SU-DHL-6 (cell line): Measurements from ENCODE around the gene LRRK1.

ENCODE experiments used
- H2AFZ ChIP-seq: fragments of 200-600 bp; sonication (generic); 2 replicates; pipeline ENCODE4 v1.6.1; 2014; ENCODE audit warnings: low read depth, mild to moderate bottlenecking, moderate library complexity, mixed read lengths, antibody characterized with exemption, low read length; ENCODE audit not compliant: severe bottlenecking
- H3F3A ChIP-seq: fragments of 200-600 bp; shearing (Covaris generic); 2 replicates; pipeline ENCODE4 v1.6.0; 2016; ENCODE audit warnings: antibody characterized with exemption, mild to moderate bottlenecking; ENCODE audit not compliant: insufficient read depth
- H3K27ac ChIP-seq: fragments of 200-600 bp; sonication (generic); 2 replicates; pipeline ENCODE4 v1.5.1; 2016; ENCODE audit warnings: low read depth, mild to moderate bottlenecking, low read length, moderate library complexity, mixed read lengths
- H3K27me3 ChIP-seq: fragments of 200-600 bp; sonication (generic), shearing (Covaris generic); 2 replicates; pipeline ENCODE4 v1.6.0; 2014; ENCODE audit warnings: mild to moderate bottlenecking, low read length
- H3K36me3 ChIP-seq: fragments of 200-600 bp; sonication (generic); 2 replicates; pipeline ENCODE4 v1.6.1; 2014; ENCODE audit warnings: mild to moderate bottlenecking, low read length, mixed read lengths
- H3K4me2 ChIP-seq: fragments of 300-600, 200-600 bp; shearing (Covaris generic), sonication (generic); 2 replicates; pipeline ENCODE4 v1.6.0; 2014; ENCODE audit warnings: low read length, low read depth, mild to moderate bottlenecking; ENCODE audit not compliant: poor library complexity, severe bottlenecking
- H3K4me3 ChIP-seq: fragments of 200-600 bp; sonication (generic); 2 replicates; pipeline ENCODE4 v1.5.1; 2014; ENCODE audit warnings: antibody characterized with exemption, low read length, mild to moderate bottlenecking, mixed read lengths; ENCODE audit not compliant: insufficient read depth, poor library complexity, severe bottlenecking
- H3K79me2 ChIP-seq: fragments of 200-600 bp; sonication (generic); 2 replicates; pipeline ENCODE4 v1.6.1; 2014; ENCODE audit warnings: mild to moderate bottlenecking, low read length, moderate library complexity; ENCODE audit not compliant: insufficient read depth
- H3K9ac ChIP-seq: fragments of 200-600 bp; sonication (generic); 2 replicates; pipeline ENCODE4 v1.7.0; 2014; ENCODE audit warnings: mild to moderate bottlenecking, low read length
- H3K9me2 ChIP-seq: fragments of 200-600 bp; sonication (generic); replicated peaks from 2 replicates; pipeline ENCODE4 v1.6.1; 2014; ENCODE audit warnings: low read length; ENCODE audit not compliant: insufficient read depth
- H3K9me3 ChIP-seq: fragments of 200-600 bp; sonication (generic); 2 replicates; pipeline ENCODE4 v1.6.1; 2014; ENCODE audit warnings: low read length, mixed read lengths; ENCODE audit not compliant: insufficient read depth
- H4K20me1 ChIP-seq: fragments of 200-600 bp; sonication (generic); 2 replicates; pipeline ENCODE4 v1.6.1; 2014; ENCODE audit warnings: low read depth, mild to moderate bottlenecking, antibody characterized with exemption, low read length, moderate library complexity, mixed read lengths
- EZH2phosphoT487 ChIP-seq: fragments of 200-600 bp; sonication (generic), shearing (Covaris generic); conservative IDR thresholded peaks from 2 replicates; pipeline ENCODE4 v1.6.1; 2018; ENCODE audit warnings: mild to moderate bottlenecking, antibody characterized with exemption, low read length, moderate library complexity, mixed read lengths
- TF ChIP-seq, protein P1 (sequence below): fragments of 200-600 bp; sonication (generic); IDR thresholded peaks from one replicate; pipeline ENCODE4 v1.5.1; 2017; ENCODE audit warnings: antibody characterized with exemption, mild to moderate bottlenecking, low read length, moderate library complexity; ENCODE audit not compliant: insufficient read depth, poor library complexity, severe bottlenecking

Gene LRRK1

DNA sequence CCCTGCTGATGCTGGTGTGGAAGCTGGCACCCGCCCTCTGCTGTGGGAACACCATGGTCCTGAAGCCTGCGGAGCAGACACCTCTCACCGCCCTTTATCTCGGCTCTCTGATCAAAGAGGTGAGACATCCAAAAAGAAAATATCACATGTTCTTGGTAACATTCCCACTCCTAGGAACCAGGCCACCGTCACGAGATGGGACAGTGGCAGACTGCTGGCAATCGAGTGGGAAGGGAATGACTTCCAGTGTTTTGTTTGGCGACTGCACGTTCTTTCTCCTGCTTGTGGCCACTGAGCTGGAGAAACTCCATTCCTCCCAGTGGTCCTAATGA, 25.2 kb upstream of the LRRK1 start:
- H2AFZ ChIP-seq, result no peak overlapping the region
- no peak overlapping the region for H3K27ac ChIP-seq
- no peaks in the 10 kb centered on the region for H3K9me2 ChIP-seq
- no peak overlapping the region for H3K9ac ChIP-seq
- H3K36me3 ChIP-seq, result no peaks in the 10 kb centered on the region
- TF ChIP-seq, protein P1, sequence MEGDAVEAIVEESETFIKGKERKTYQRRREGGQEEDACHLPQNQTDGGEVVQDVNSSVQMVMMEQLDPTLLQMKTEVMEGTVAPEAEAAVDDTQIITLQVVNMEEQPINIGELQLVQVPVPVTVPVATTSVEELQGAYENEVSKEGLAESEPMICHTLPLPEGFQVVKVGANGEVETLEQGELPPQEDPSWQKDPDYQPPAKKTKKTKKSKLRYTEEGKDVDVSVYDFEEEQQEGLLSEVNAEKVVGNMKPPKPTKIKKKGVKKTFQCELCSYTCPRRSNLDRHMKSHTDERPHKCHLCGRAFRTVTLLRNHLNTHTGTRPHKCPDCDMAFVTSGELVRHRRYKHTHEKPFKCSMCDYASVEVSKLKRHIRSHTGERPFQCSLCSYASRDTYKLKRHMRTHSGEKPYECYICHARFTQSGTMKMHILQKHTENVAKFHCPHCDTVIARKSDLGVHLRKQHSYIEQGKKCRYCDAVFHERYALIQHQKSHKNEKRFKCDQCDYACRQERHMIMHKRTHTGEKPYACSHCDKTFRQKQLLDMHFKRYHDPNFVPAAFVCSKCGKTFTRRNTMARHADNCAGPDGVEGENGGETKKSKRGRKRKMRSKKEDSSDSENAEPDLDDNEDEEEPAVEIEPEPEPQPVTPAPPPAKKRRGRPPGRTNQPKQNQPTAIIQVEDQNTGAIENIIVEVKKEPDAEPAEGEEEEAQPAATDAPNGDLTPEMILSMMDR, result no peak
- TF ChIP-seq EZH2phosphoT487, result no peak
- H3K27me3 ChIP-seq, result no peaks in the 10 kb centered on the region
- H3K79me2 ChIP-seq, result no peaks in the 10 kb centered on the region
- no peak overlapping the region for H3K4me3 ChIP-seq
- no peaks in the 10 kb centered on the region for H3K9me3 ChIP-seq
- H3K4me2 ChIP-seq, result no peak overlapping the region
- H4K20me1 ChIP-seq, result no peaks in the 10 kb centered on the region
- H3F3A ChIP-seq, result no peaks in the 10 kb centered on the region

DNA sequence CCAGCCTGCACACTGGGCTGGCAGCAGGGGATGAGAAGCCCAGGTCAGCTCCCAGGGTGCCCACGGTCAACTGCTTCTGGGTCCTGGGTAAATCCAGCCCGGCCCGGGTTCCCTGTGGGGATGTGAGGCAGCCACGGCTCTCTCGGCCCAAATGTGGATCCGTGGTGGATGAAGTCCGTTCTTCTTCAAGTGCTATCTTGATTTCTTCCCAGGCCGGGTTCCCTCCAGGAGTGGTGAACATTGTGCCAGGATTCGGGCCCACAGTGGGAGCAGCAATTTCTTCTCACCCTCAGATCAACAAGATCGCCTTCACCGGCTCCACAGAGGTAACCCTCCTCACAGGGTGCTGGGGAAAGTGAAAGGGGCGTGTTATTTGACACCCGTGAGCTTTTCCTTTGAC, 23.4 kb upstream of the LRRK1 start:
- Histone ChIP-seq H4K20me1 (no peaks in the 10 kb centered on the region), H3K4me3 (no peak overlapping the region), H2AFZ (no peak overlapping the region), H3F3A (no peaks in the 10 kb centered on the region), H3K9me3 (no peaks in the 10 kb centered on the region), H3K27me3 (no peaks in the 10 kb centered on the region), H3K36me3 (no peaks in the 10 kb centered on the region), H3K79me2 (no peaks in the 10 kb centered on the region), H3K9ac (no peak overlapping the region), H3K9me2 (no peaks in the 10 kb centered on the region), H3K4me2 (no peak overlapping the region), H3K27ac (no peak overlapping the region)
- TF ChIP-seq, protein P1, result no peak
- no peak for TF ChIP-seq EZH2phosphoT487

DNA sequence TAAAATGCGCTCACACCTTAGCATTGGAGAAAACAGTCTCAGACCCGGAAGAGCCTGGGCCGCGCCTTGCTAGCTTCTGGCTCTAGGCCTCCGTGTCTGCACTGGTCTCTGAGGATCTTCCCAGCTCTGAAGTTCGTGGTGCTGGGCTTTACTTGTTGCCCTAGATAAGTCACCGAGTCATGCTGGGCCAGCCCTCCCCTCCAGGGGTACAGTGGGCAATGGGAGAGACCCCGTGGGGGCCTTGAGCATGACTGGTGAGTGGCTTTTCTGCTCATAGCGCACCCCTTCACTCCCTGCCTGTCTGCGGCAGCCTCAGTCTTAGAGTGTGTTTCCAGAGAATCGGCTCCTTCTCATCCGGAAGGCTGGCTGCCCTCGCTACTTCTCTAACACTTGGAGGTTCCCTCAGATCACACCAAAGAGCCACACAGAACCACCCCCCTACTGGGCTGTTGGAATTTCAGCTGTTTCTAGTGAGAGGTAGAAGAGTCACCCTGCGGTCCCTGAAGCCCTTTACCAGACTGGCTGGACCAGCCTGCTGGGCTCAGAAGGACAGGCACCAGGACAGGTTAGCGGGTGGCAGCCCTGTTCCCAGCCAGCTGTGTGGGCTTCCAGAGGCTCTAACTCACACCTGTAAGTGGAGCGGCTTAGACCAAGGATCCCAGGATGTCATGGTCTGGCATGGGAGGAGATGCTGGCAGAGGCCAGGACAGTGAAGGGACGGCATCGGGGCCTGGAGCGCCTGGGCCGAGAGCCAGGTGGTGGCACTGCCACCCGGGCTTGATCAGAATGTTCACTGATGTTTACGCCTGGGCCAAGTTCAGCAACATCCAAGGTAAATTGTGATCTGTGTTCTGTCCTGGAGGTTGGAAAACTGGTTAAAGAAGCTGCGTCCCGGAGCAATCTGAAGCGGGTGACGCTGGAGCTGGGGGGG, 21.7 kb upstream of the LRRK1 start:
- H3K79me2 ChIP-seq, result no peaks in the 10 kb centered on the region
- no peaks in the 10 kb centered on the region for H3K27me3 ChIP-seq
- H3F3A ChIP-seq, result no peaks in the 10 kb centered on the region
- no peak overlapping the region for H3K4me3 ChIP-seq
- no peaks in the 10 kb centered on the region for H4K20me1 ChIP-seq
- no peak for TF ChIP-seq EZH2phosphoT487
- TF ChIP-seq, protein P1, result no peak
- no peak overlapping the region for H2AFZ ChIP-seq
- H3K9me3 ChIP-seq, result no peaks in the 10 kb centered on the region
- H3K9me2 ChIP-seq, result no peaks in the 10 kb centered on the region
- H3K4me2 ChIP-seq, result no peak overlapping the region
- H3K36me3 ChIP-seq, result no peaks in the 10 kb centered on the region
- H3K9ac ChIP-seq, result no peak overlapping the region
- no peak overlapping the region for H3K27ac ChIP-seq
